HG03103 (cell line): ENCODE measurements around the gene KCNJ12.
A peak's percentile ranks its signal among the peaks of the same experiment; 100 is the strongest.
"Not testable (repeated sequence)": the region's sequence is repeated elsewhere in the genome, so short reads cannot be mapped to it uniquely, and the experiment has no call there.

ENCODE experiments used
- ATAC-seq: cut with Tn5 transposase; IDR thresholded peaks from one replicate; pipeline ENCODE4 v1.9.1; 2021; ENCODE audit warnings: low read depth; ENCODE audit not compliant: unreplicated experiment

Gene KCNJ12

GRCh38 chr17:21376081-21376758 lies at the start of gene KCNJ12:
Gene KCNJ12 (plus strand): TSS chr17:21376357. CDS start chr17:21415343, 38,986 bp downstream.
- ATAC-seq: no peak

DNA sequence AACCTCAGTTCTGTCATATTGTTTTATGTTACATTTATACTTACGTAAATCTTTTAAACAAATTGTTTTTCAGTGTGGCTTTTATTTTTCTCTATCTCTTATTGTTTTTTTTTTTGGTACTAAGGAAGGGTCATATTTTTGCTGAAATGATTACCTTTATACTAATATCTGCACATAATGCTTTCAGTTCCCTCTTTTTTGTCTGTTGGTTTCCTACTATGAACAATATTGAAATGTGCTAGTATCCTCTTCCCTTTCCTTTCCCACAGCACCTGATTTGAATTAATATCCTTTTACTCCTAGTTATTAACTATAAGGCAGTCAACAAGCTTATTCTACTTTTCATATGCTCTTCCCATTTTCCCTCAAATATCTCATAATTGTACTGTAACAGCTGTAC lies 48.2 kb upstream of the KCNJ12 start:
- ATAC-seq: not testable (repeated sequence)

DNA sequence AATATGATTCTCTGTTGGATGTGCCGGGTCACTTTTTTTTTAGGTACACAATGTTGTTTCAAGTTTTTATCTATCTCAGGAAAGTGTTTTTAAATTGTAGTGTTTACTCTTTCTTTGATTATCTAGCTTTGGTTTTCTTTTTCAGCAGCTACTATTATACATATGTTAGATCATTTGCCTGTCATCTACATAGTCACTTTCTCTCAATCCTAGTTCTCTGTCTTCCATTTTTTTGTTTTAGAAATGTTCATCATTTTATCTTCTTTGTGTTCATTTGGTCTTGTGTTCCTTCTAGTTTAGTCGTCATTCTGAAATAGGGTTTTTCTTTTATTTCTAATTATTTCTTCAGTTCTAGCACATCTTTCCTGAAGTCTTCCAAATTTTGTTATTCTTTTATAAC lies 47.4 kb upstream of the KCNJ12 start:
- not testable (repeated sequence) for ATAC-seq

DNA sequence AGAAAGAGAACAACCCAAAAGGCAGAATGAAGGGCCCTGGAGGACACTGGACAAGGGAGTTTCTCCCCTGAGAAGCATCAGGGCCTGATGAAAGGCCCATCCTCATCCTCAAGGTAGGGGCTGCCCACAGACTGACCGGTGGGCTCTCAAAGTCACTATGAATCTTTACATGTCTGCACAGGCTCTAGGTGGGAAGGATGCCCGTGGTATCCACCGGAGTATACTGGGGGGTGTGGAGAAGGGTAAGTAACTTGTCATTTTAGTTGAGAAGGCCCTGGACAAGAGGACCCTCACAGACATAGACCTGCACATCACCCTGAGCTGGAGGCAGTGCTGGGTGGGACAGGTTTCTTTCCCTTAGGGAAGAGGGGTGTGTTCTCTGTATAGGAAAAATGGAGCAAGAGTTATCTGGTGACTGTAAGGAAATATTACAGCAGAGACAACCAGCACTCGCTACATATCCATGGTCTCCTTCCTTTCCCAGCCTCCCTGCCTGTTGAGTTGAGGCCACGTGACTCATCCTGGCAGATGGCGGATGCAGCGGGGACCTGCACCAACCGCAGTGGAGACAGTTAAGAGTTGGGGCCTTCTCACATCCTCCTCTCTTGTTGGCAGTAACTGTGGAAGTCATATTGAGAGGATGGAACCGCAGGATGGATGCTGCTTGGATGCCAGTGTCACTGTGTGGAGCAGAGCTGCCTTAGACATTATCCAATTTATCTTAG lies 45.6 kb upstream of the KCNJ12 start:
- no peak for ATAC-seq

GRCh38 chr17:21336541-21337294 lies 39.4 kb upstream of the KCNJ12 start:
- ATAC-seq: not testable (repeated sequence)

GRCh38 chr17:21337981-21338625 lies 38.1 kb upstream of the KCNJ12 start:
- not testable (repeated sequence) for ATAC-seq

DNA sequence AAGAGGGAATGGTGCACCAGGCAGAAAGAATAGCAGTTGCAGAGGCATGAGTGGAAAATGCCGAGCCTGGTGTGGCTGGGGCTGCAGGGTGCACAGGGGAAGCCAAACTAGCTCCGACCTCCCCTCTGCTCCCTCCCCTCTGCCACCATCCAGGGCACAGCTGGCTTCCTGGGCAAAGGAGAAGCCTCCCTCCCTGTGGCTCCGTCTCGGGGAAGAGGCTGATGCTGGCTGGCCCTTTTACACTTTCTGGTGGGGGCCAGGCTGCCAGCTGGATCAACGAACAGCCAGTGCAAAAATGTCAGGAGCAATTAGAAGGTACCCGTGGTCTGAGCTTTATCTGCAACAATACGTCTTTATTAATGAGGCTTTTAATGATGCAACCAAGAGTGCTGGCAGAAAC lies 37.1 kb upstream of the KCNJ12 start:
- no peak for ATAC-seq

DNA sequence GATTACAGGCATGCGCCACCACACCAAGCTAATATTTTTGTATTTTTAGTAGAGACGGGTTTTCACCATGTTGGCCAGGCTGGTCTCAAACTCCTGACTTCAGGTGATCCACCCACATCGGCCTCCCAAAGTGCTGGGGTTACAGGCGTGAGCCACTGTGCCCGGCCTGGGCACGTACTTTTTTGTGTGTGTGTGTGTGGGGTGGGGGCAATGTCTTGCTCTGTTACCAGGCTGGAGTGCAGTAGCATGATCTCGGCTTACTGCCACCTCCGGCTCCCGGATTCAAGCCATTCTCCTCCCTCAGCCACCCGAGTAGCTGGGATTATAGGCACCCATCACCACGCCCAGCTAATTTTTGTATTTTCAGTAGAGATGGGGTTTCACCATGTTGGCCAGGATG lies 36.6 kb upstream of the KCNJ12 start:
- not testable (repeated sequence) for ATAC-seq

GRCh38 chr17:21340407-21340806 lies 35.8 kb upstream of the KCNJ12 start:
- ATAC-seq: not testable (repeated sequence)

DNA sequence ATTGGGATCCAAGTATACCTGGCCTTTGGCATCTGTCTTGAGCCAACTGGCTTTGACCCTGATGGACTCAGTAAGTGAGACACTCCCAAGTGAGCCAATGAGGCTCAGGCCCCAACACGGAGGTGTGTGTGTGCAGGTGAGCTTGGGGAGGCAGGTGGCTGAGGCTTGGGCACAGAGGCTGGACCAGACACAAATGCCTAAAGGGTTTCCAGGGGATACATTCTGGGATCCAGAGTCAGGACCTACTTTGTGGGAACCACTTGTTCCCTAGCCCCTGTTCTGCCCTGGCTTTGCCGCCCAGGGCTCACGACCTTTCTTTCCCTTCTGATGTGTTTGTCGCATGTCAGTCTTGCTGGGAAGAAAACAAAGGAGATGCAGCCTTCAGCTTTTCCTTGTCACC lies 34.9 kb upstream of the KCNJ12 start:
- not testable (repeated sequence) for ATAC-seq

GRCh38 chr17:21341925-21342540 lies 34.1 kb upstream of the KCNJ12 start:
- not testable (repeated sequence) for ATAC-seq

DNA sequence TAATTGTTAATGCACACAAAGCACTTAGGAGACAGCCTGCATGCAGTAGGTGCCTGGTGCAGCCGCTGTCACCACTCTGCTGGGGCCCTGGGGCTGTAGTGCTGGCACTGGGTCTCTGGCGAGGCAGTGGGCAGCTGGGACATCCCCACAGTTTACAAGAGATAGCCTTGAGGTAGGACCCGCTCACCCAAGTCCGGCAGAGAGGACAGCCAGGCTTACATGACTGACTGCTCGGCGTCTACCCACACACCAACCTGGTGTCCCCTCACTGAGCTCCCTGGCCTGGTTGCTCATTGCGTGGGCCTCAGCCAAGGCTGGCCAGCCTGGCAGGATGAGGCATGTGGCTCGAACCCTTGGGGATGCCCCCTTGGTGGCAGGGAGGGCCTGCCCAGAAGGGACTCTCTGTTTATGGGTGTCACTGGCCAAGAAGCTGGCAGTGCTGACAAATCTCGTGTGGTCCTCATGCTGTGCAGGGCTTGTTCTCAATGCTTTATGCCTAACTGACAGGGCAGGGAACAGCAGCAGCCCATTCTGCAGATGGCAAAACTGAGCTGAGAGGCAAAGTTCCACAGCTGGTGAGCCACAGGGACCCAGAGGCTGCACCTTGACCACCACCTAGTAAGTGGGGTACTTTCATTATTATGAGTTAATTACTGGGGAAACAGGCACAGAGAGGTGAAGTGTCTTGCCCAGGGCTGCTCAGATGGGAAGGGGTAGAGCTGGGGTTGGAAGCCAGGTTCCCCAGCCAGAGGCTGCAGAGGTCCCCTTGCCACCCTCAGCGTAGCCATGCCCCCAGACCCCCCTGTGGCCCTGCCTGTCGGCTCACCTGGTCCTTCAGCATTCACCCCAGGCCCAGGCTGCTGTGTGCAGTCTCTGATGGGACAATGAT lies 32.9 kb upstream of the KCNJ12 start:
- ATAC-seq: not testable (repeated sequence)

DNA sequence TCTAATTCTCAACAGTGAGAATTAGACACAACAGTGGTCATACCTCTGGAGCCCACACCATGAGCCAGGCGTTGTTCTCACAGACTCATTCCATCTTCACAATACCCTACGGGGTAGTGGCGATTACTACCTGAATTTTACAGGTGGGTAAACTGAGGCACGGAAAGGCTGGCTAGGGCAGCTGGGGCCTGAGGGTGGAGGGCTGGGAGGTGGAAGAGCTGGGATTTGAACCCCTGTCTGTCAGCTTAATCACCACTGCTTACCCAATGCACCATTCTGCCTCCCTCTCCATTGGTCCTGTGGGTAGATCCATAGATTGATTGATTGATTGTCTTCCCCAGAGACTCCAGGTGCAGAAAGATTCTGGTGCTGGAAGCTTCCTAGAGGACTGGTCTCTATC lies 31.4 kb upstream of the KCNJ12 start:
- not testable (repeated sequence) for ATAC-seq

GRCh38 chr17:21345236-21345635 lies 30.9 kb upstream of the KCNJ12 start:
- ATAC-seq: no peak

- ATAC-seq: not testable (repeated sequence)
Measured at GRCh38 chr17:21346107-21346506, 30.1 kb upstream of the KCNJ12 start.

DNA sequence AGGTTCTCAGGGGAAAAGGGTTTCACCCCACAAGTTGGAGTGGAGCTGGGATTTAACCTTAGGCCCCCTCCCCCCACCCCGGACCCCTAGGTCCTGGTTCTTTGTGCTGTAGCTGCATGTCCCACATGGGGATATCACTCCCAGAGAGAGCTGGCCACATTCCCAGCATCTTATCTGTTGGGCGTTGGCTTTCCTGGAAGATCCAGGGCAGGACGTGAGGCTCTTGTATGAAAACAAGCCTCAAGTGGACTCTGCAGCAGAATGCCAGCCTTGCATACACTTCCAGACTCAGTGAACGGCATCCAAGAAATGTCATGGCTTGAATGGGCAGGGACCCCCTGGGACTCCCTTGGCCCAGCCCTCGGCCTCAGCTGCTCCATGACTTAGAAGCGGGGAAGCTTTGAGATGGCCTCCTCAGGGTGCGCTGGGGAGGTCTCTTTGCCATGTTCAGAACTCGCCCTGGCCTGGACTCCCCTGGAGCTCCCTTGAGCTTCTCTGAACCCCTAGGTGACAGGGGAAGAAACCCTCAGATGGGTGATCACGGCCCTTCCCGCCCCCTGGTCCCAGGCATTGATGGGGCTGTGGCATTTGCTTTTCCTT lies 29.4 kb upstream of the KCNJ12 start:
- ATAC-seq: not testable (repeated sequence)

DNA sequence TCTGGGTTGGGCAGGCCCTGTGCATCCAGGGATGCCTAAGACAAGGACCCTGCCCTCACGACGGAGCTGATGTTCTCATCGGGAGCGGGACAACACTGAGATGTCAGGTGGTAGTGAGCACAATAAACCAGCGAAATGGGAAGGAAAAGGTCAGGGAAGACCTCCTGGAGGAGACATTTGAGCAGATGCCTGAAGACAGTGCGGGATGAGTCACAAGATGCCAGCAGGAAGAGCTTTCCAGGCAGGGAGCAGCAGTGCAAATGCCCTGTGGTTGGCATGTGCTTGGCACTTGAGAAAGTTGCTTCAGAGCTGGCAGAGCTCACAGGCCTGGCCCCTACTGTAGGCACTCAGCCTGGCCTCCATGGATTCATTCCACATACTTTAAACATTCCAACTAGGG lies 28.5 kb upstream of the KCNJ12 start:
- ATAC-seq: not testable (repeated sequence)

DNA sequence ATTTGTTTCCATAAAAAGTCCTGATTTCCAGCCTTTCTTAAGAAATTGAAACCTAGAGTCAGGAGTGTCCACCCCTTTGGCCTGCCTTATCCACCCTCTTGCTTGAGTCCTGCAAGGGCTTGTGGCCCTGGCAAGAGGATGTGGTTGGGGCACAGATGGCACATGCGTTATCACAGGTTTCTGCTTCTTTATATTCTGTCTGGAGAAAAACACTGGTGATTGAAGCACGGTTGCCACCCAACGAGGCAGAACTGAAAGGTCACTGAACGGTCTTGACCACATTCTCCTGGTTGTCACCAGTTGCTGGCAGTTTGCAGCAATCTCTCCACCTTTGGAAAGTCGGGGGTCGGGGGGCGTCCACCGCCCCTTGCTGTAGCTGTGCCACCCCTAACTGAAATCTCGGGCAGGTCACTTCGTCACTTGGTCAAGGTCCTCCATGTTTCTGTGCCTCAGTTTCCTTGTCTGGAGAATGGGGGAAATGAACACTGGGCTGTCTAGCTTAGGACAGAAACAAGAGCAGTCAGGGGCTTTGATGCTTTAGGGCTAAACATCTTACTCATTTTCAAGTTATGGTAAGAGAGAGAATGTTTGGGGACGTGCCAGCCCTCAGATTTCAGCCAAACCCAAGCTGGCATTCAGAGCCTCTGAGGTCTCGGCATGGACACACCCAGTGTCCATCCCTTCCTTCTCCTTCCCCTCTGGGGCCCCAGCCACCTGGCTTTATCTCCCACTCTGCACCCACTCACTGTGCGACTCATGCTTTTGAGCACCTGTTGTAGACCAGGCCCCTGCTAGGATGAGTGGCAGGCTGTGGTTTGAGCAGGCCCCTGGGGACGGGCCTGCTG lies 27.9 kb upstream of the KCNJ12 start:
- peak; percentile 49 for ATAC-seq
